ENCODE measurements around the gene SLC35E2B.
"Not testable (repeated sequence)": the region's sequence is repeated elsewhere in the genome, so short reads cannot be mapped to it uniquely, and the experiment has no call there.

SLC35E2B gene

GRCh38 chr1:1692714-1693647 lies at the start of gene SLC35E2B:
Gene SLC35E2B, minus strand, starts transcription at chr1:1692795. Its CDS starts 16,096 bp downstream, at chr1:1676699.
- peak in 1 of 2 experiments; percentile 33 for DNase-seq

GRCh38 chr1:1741013-1741412 lies 48.4 kb upstream of the SLC35E2B start:
- not testable (repeated sequence) for DNase-seq

GRCh38 chr1:1738799-1739337 lies 46.3 kb upstream of the SLC35E2B start:
- DNase-seq: not testable (repeated sequence)

GRCh38 chr1:1737675-1738590 lies 45.3 kb upstream of the SLC35E2B start:
- not testable (repeated sequence) for DNase-seq

- no peak for DNase-seq
Measured at GRCh38 chr1:1732381-1732780, 39.8 kb upstream of the SLC35E2B start.

- DNase-seq: no peak
Measured at GRCh38 chr1:1730870-1731269, 38.3 kb upstream of the SLC35E2B start.

- not testable (repeated sequence) for DNase-seq
Measured at GRCh38 chr1:1730230-1730629, 37.6 kb upstream of the SLC35E2B start.

GRCh38 chr1:1729116-1729816 lies 36.7 kb upstream of the SLC35E2B start:
- not testable (repeated sequence) for DNase-seq

- DNase-seq: not testable (repeated sequence)
Measured at GRCh38 chr1:1728308-1729005, 35.9 kb upstream of the SLC35E2B start.

- not testable (repeated sequence) for DNase-seq
Measured at GRCh38 chr1:1727131-1727651, 34.6 kb upstream of the SLC35E2B start.

GRCh38 chr1:1726088-1726487 lies 33.5 kb upstream of the SLC35E2B start:
- DNase-seq: not testable (repeated sequence)

GRCh38 chr1:1724035-1724864 lies 31.7 kb upstream of the SLC35E2B start, which contains the start of gene CDK11A:
Gene CDK11A, minus strand, starts transcription at chr1:1724357. Its CDS starts 1,539 bp downstream, at chr1:1722818.
- peak; percentile 94 to 97 for DNase-seq

- no peak for DNase-seq
Measured at GRCh38 chr1:1721201-1721600, 28.6 kb upstream of the SLC35E2B start.

GRCh38 chr1:1715109-1715883 lies 22.7 kb upstream of the SLC35E2B start:
- DNase-seq: not testable (repeated sequence)

- not testable (repeated sequence) for DNase-seq
Measured at GRCh38 chr1:1707897-1708296, 15.3 kb upstream of the SLC35E2B start.

GRCh38 chr1:1707241-1707640 lies 14.6 kb upstream of the SLC35E2B start:
- not testable (repeated sequence) for DNase-seq

- not testable (repeated sequence) for DNase-seq
Measured at GRCh38 chr1:1705623-1706022, 13.0 kb upstream of the SLC35E2B start.

- not testable (repeated sequence) for DNase-seq
Measured at GRCh38 chr1:1704284-1704957, 11.8 kb upstream of the SLC35E2B start.

- no peak for DNase-seq
Measured at GRCh38 chr1:1703796-1704195, 11.2 kb upstream of the SLC35E2B start.

Measured in SW 1271 (cell line).